Stimulated activated CD4-positive, alpha-beta T cell treated with anti-CD3 and anti-CD28 coated beads, Interleukin-4, amount 100 ng/mL, for 4 hours (primary cell): ENCODE results near the gene NLK.
"Not testable (repeated sequence)": the region's sequence is repeated elsewhere in the genome, so short reads cannot be mapped to it uniquely, and the experiment has no call there.

Source experiments
- DNase-seq, 2 experiments: peaks; one replicate each; pipeline ENCODE4 v3.0.0-alpha.2; 2020

Gene NLK

DNA sequence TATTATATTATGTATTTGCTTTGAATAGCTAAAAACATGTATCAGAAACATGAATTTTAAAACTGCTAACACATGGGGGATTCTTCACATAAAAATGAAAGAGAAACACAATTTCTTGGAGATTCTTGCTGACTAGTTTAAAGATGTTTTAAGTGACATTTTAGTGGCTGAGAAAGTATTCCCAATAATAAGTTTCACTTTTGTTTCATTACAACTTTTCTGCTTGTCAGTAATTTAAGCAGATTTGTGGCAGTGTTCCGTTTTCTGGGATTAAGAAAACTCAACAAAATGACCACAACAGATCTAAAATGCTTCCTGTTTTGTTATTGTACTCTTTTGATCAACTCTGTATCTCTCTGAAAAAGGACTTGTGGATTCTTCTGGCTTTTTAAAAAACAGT, 75.9 kb downstream of the NLK start:
- no peak for DNase-seq

DNA sequence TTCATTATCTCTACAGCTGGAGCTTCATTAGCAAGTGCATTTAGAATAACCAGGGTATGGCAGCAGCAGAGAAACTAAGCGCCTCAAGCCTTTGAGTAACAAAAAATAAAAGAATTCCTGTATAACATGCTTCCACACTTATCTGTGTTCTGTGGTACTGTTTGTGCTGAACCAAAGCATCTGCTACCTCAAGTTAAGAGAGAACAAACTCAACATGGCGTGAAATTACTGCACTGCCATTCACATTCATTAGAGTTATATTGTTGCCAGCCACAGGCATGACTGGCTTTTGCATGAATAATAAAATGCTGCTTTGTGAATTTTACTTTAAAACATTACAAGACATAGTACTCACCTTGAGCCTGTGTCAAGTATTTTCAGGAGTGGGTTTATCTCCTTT, 76.6 kb downstream of the NLK start:
- DNase-seq = no peak

DNA sequence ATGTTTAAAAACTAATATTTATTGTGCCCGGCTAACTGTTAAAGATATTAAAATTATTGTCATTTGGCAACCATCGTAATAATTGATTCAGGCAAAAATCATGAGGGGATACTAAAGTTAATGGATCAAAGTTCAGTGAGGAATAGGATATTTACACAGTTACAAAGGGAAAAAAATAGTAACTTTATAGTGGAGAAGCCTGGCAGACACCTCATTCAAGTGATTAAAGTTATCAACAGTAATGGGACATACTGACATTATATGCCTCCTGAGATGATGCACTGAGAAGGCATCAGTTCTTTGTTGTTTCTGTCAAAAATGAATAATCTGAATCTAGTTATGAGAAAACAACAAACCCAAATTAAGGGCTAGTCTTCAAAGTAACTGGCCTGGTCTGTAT, 77.1 kb downstream of the NLK start:
- no peak for DNase-seq

DNA sequence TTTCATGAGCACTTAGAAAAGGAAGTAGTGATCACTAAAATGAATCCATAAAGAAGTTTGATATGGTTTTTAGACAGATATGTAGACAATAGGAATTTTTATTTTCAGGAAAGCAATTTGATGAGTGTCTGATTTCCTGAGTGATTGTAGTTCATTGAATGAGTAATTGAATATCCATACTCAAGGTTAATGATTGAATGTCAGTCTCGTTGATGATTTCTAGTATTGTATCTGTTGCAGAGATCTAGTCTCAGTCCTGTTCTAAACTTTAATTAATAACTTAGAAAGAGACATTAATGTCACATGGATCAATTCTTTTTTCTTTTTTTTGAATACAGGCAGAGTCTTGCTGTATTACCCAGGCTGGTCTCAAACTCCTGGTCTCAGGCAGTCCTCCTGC, 78.3 kb downstream of the NLK start:
- no peak for DNase-seq

DNA sequence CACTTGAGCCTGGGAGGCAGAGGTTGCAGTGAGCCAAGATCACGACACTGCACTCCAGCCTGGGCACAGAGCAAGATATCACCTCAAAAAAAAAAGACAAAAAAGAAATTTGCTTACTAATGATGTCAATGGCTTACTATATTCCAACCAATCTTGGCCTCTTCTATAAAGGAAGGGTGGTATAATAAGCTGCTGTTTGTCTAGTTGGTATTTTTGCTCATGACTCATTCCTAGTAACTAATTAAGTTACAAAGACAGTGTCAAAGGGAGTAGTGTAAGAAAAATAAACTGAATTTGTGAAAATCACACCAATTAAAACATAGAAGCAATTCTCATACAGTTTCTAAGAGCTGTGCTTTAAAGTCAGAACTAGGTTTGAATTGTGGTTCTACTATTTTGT, 82.5 kb downstream of the NLK start:
- no peak for DNase-seq

DNA sequence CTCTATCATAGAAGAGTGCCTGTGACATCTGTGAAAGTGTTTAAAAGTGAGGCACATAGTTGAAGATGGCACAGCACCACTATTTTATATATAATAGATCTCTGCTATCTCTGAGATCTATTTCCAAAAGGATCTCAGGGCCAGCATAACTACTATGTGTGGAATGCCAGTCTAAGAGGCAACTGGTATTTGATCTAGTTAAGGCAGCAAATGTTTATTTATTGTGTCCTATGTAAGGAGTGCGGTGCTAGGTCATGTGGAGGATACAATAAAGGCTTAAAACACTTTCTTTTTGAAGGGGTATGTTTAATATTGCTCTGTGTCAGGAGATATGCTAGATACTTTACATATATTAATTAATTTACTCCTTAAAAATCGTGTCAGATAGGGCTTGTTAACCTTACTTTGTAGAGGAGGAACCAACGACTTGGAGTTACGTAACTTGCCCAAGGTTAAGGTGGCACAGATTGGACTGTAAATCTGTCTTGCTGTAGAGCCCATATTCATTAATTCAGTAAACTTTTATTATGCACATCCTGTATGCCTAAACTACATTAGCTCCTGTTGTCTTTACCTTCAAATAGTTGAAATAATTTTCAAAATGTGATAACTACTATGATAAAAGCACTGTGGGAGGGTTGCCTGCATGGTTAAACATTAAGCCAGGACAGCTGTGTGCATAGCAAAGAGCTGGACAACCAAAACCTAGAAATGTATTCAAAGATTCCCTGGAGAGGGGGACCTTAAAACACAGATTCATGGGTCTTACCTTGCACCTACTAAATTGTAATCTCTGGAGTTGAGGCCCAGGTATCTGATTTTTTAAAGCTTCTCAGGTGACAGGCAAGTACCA, 83.3 kb downstream of the NLK start:
- DNase-seq = no peak

DNA sequence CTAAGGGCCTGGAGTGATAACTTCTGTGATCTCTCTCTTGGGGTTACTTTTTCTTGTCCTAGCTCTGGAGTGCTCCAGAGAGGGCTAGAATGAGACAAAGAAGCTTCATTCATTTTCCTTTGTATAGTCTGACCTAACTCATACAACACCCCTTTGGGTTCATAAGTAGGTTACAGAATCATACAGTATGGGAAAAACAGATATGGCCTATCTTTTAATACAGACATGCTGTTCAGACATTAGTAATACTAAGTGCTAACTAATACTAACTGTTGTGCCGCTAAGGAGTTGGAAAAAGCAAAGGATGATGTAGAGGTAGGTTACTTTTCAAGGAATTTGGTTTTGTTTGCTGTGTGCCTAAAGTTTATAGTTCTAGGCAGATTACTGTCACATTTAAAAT, 84.7 kb downstream of the NLK start:
- no peak for DNase-seq

DNA sequence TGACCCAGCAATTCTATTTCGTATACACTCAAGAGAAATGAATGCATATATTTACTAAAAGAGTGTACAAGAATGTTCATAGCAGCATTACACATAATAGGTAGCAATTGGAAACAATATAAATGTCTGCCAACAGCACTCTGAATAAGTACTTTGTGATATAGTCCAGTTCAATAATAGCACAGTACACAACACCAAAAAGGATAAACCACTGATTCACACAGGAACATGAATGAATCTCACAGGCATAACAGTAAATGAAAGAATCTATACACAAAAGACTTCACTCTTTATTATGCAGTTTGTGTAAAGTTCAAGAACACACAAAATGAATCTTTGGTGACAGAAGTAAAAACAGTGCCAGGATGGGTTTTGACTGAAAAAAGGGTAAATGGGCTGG, 86.3 kb downstream of the NLK start:
- DNase-seq = no peak

DNA sequence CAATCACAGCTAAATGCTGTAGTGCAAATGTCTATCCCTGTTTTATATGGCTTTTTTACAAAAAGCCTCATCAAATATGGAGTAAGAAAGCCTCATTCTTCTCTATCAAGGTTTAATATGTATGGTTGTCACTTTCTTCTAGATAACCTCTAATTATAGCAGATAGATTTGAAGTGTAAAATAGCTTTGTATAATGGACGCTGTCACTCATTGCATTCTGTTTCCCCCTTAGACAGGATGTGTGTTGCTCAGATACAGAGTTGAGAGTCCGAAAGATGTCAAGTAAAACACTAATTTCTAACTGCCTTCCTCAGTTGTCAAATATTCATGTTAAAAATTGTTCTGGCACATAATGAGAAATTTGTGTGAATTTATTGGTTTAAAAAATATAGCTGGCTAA, 88.0 kb downstream of the NLK start:
- DNase-seq = no peak

DNA sequence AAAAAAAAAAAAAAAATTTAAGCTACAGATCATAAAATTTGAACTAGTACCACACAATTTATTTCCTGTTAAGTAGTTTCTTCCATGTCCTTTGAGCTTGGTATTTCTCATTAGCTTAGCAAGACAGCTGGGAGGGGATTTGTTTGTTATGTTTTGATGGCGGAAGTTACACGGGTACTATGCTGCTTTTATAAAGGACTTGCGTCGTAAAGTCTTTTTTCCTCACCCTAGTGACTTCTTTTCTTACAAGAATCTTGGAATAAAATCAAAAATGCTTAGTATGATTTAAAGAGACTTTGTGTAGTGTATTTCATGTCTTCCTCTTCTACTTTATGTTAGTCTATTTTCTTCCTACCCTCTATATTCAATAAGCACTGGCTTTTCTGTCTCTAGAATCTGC, 89.1 kb downstream of the NLK start:
- no peak for DNase-seq

DNA sequence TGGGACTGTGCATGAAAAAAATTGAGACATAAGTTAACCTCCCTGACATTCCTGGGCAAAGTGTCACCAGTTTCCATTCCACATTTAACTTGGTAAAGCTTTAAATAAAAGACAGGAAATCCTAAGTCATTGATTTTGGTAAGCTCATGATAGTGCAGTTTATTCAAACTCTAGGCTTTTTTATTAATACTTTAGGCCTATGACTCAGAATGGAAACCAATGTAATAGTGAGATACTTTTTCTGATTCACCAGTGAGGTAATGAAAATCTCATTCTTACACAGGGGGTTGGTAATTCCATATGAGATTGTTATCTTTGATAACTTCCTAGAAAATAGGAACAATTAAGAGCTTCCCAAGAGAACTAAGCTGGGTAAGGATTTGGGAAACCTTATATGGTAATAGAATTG, 91.1 kb downstream of the NLK start:
- no peak for DNase-seq

DNA sequence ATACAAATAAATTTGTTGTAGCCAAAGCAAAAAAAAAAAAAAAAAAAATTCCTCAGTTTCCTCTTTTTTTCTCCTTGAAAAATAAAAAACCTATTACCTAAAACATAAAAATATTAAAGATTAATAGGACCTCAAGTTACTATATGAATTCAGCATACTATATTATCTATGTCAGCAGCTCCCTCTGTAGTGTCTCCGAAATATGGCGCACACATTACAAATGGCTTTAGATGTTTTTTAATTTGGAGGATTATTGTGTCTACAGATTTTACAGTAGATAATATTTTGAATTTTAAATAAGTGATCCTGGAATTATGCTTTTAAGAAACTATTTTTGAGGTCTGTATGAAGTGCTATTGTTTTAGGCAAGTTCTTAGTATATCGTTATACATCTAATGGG, 94.4 kb downstream of the NLK start:
- DNase-seq = no peak

DNA sequence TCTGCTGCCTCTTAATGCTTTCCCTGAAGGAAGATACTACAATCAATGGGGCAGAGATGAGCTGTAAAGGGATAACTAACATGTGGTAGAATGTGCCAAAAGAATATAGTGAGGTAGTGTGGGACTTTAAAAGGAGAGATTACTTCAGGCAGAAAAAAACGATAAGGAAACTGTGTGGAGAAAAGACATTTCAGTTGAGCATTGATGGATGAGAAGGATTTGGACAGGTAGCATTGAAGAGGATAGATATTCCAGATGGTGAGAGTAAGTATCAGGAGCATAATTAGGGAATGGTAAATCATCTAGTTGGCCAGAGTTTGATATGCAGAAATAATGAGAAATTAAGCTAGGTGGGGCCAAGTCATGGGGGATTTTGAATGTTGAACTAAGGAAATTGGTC, 97.3 kb downstream of the NLK start:
- no peak for DNase-seq

DNA sequence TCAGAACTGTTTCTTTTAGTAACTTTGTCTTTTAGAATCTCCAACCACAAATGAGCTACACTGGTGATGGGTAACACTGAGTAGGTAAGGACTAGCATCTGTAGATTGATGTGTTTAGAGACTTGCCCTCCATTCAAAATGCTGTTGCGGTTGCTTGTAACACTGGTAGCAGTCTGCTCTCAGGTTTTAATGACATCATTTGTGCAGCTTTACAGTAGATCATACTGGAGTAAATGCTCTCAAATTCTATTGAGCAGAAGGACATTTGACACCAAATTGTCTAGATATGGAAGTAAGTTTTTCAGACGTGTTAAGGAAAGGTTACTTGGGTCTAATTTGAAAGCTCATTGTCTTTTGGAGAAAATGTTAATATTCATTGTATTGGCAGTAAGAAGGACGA, 98.8 kb downstream of the NLK start:
- no peak for DNase-seq

DNA sequence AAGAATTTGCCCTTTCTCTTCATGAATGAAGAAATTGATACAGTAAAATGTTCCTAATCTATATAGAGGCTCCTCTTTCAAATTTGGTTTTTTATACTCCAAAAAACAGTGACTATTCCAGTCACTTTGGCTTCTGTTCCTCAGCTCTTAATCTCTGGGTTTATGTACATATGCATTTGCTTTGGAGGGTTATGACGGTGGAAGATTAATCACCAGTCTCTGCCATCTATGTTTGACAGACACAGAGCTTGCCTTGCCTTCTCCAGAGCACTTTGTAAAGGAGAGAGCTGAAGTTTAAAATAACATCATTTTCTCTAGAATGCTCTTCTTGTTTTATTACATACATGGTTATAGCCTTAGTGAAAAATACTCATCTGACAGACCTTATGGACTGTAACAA, 99.3 kb downstream of the NLK start:
- no peak for DNase-seq

DNA sequence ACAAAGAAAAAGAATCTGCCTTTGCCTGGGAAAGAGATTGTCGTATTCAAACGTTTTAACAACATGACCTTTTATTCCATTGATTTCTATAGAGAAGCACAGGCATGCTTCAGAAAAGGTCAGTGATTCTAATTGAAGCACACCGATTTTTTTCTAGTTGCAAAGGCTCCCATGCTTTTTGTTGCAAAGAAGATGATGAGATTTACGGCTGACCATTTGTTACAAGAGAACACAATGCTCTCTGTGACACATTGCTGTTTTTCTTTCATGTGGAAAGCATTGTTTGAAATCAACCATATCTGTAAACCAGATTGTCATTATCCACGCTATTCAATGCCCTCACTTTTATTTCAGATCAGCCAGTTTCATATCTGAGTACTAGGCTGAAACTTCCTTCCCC, 99.8 kb downstream of the NLK start:
- no peak for DNase-seq

DNA sequence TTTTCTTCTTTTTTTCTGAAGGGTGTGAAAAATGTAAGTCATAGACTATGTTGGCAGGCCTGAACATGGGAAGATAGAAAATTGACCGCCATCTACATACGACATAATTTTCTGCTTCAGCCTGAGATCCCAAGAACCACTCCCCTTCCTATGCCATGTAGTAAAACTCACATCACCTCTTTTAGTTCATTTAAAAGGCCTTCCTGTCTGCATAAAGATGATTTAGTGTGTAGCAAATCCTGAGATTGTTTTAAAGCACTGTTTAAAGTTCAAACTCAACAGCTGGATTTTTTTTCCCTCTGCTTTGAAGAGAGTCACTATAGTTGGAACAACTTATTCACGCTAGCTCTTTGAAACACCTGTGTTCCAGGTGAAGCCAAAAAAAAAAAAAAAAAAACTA, 101.5 kb downstream of the NLK start:
- no peak for DNase-seq

DNA sequence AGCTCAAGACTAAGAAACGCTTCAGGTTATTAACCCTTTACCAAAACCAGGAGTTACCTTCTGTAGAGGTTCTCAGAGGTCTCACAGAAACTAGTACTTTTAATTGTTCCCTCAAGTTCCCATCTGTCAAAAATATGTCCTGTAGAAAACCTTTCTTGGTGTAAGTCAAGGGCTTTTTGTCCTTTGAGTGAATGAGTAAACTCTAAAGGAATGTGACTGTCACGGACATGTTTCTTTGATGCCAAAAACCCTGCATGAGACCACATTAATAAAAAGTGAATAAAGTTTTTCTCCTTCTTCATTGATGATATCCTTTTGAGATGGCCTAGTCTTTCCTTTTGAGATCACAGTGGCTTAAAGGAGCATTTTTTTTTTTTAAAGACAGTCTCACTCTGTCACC, 102.9 kb downstream of the NLK start:
- DNase-seq = no peak

DNA sequence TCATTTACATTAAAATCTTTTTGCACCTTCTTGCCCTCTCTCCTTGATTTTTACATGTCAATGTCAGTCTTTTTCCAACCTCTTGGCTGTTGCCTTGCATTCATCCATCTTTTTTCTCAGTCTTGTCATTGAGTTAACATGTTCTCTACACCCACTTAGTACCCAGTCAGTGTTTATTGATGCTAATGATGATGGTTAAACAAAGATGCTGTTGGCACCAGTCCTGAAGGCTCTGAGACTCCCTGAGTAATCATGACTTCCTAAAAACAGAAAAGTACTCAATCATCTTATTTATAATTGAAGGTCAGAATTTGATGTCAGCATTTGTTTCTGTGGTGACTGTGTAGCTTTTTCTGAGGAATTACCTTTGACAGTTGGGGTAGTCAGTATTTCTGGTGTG, 104.5 kb downstream of the NLK start:
- DNase-seq = no peak

DNA sequence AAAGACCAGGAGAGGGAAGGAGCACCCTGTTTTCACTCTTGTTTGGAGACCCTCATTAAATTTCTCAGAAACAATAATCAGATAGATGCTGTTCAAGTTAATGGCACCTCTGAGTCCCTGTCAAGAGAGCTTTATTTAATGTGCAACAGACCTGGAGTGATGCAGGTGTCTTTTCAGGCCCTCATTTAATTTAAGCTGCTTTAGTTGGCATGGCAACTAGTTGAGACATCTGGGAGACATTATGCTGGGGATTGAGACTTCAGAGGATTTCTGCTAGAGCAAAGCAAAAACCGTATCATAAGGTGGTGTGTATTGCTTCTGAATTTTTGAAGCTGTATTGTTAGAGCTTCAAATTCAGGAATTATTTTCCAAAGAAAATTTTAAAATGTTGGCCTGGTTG, 108.5 kb downstream of the NLK start:
- DNase-seq = no peak

DNA sequence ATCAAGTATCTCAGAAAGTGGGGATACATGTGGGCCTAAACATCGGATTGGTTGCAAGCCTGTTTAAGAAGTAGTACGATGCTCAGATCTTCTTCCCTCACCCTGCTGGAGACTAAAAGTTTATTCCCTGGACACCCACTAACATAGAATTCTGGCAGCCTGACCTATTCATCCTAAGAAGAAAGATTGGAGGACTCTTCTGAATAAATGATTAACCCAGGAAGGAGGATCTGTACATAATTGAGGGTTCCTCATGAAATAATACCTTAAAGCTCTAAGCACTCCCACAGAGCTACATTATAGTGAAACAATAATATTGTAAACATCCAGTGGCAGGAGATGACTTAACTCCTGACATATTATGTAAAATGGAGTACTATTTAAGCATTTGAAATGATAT, 111.7 kb downstream of the NLK start:
- DNase-seq = no peak

DNA sequence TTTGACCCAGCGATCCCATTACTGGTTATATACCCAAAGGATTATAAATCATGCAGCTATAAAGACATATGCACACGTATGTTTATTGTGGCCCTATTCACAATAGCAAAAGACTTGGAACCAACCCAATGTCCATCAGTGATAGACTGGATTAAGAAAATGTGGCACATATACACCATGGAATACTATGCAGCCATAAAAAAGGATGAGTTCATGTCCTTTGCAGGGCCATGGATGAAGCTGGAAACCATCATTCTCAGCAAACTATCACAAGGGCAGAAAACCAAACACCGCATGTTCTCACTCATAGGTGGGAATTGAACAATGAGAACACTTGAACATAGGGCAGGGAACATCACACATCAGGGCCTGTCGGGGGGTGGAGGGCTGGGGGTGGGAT, 112.9 kb downstream of the NLK start:
- not testable (repeated sequence) for DNase-seq

DNA sequence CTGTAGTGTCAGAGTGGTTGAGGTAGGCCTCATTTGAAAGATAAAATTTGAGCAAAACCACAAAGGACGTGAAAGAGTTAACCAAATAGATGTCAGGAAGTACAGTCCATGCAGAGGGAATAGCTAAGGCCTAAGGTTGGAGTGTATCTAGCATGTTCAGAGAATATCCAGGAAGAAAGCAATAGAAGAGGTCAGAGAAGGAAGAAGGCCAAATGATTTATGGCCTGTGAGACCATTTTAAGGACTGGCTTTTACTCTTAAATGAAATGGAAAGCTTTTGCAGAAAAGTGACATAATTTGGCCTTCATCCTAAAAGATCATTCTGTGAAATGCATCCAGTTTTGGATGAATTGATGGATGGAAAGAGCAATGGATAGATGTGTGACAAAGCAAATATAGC, 116.5 kb downstream of the NLK start:
- DNase-seq = no peak

DNA sequence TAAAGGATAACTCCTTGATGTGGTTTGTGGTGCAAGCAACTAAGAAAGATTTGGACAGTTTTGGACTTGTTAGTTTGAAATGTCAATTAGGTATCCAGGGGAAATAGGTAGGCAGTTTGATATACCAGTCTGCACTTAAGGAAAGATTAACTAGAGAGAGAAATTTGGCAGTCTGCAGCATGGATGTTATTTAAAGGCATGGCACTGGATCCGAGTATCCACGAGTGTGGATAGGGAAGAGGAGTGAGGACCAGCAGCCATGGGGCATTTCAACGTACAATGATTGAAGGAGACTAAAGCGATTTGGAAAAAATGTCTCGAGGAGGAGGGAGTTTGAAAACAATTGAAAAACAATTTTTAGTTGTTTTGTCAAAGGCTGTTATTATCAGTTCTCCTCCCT, 117.4 kb downstream of the NLK start:
- DNase-seq = no peak

DNA sequence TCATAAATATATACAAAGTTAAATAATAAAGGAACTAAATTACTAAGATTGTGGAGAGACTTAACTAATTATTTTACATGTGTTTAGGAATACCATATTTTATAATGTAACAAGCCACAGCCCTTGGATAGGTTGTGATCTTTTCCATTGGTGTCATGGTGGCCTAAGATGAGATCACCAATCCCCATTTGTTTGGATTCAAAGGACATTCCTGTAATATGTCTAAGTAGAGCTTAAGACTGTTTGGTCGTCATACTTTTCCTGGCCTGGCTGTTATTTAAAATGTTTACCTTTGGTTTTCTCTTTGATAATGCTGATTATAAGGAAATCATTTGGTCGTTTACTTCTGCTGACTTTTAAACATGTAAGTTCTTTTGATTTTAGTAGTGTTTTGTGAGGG, 118.1 kb downstream of the NLK start:
- DNase-seq = no peak

DNA sequence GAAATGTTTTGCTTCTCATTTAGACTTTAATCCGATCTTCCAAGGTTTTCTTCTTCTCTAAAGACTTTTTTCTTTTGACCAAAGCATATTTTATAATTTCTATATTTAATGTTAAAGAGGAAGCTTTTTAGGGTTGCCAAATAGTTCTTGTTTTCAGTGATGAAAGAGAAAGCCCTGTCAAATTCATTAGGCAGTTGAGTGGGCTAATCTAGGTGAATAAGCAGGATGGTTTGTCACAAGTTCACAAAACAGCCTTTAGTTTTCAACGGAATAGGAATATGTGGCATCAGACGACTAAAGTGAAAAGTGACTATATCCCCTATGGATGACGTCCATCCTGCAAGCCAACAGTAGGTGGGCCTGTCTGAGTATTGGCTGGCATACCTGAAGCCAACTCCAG, 118.8 kb downstream of the NLK start:
- no peak for DNase-seq
